Stimulated activated CD8-positive, alpha-beta memory T cell treated with anti-CD3 and anti-CD28 coated beads, Interleukin-12 subunit alpha, Interleukin-12 subunit beta, amount 100 ng/mL, for 24 hours (primary cell): Measurements from ENCODE around the gene FMN2.

Experiments used
- DNase-seq: peaks from one replicate; pipeline ENCODE4 v3.0.0-alpha.2; 2020; ENCODE audit errors: extremely low read depth

The FMN2 gene

GRCh38 chr1:240098534-240098933 lies 6.9 kb downstream of the FMN2 start:
- no peak for DNase-seq

DNA sequence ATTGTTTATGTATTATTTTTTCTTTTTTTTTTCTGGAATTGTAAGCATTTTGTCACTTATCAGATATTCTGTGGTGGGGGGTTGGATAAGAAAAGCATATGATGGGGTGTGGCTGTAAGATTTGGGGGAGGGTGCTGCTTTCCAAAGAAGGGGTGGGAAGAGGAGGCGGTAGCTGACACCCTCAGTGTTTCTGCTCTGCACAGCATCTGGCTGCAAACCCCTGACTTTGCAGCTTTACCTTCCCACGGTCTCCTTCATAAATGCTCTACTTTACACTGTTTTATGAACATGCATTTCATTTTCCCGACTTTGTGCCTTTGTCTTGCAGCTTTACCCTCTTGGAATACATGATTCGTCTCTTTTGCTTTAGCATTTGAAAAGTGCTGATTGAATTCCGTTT lies 7.6 kb downstream of the FMN2 start:
- DNase-seq: no peak

GRCh38 chr1:240099748-240100147 lies 8.1 kb downstream of the FMN2 start:
- no peak for DNase-seq

GRCh38 chr1:240100371-240100934 lies 8.8 kb downstream of the FMN2 start:
- DNase-seq: no peak

- DNase-seq: no peak
Observed at GRCh38 chr1:240101306-240101705, 9.6 kb downstream of the FMN2 start.

GRCh38 chr1:240101737-240102136 lies 10.1 kb downstream of the FMN2 start:
- no peak for DNase-seq

- no peak for DNase-seq
Observed at GRCh38 chr1:240104672-240105071, 13.0 kb downstream of the FMN2 start.

GRCh38 chr1:240107058-240107684 lies 15.5 kb downstream of the FMN2 start:
- DNase-seq: no peak

DNA sequence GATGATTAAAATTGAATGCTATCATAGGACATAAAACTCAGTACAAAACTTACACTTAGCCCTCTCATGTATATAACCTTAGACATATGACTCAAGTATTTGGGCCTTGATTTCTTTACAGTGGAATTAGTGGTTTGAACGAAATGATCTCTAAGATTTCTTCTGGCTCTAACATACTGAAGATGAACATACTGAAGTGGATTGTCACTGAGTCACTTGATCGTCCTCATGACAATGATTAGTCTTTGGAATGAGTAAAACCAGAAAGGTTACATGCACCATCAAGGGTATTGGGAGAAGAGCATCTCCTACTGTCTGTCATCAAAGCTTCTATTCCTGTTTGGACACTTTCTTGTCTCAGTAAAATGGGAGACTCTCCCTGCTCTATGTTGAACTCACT lies 17.4 kb downstream of the FMN2 start:
- no peak for DNase-seq

- no peak for DNase-seq
Observed at GRCh38 chr1:240109920-240110636, 18.4 kb downstream of the FMN2 start.

DNA sequence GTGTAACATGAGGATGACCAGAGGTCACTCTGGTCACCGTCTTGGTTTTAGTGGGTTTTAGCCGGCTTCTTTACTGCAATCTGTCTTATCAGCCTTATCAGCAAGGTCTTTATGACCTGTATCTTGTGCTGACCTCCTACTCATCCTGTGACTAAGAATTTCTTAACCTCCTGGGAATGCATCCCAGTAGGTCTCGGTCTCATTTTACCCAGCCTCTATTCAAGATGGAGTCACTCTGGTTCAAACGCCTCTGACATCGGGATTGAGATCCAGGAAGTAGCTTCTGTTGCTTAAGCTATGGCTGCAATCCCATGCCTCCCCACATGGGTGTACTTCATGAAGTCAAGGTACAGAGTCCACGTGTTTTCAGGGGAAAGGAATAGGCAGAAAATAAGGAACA lies 19.9 kb downstream of the FMN2 start:
- DNase-seq: no peak

GRCh38 chr1:240114222-240114621 lies 22.5 kb downstream of the FMN2 start:
- DNase-seq: no peak

- no peak for DNase-seq
Observed at GRCh38 chr1:240115831-240116230, 24.1 kb downstream of the FMN2 start.

GRCh38 chr1:240116831-240117769 lies 25.4 kb downstream of the FMN2 start:
- DNase-seq: no peak

GRCh38 chr1:240117930-240118329 lies 26.2 kb downstream of the FMN2 start:
- DNase-seq: no peak

GRCh38 chr1:240122639-240123613 lies 31.2 kb downstream of the FMN2 start:
- DNase-seq: no peak

DNA sequence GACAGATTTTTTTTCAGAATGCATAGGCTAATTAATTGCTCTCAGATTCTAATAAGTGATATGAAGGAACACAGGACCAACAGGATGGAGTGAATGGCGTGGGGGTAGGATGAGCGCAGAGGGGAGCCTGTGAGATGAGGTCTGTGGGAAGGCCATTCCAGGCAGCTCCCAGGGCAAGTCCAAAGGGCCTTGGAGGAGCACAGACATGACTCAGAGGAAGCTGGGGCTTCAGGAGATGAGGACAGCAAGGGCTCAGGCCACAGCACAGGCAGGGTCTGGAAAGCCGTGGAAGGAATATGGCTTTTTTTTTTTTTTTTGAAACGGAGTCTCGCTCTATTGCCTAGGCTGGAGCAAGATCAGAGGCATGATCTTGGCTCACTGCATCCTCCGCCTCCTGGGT lies 35.1 kb downstream of the FMN2 start:
- no peak for DNase-seq

DNA sequence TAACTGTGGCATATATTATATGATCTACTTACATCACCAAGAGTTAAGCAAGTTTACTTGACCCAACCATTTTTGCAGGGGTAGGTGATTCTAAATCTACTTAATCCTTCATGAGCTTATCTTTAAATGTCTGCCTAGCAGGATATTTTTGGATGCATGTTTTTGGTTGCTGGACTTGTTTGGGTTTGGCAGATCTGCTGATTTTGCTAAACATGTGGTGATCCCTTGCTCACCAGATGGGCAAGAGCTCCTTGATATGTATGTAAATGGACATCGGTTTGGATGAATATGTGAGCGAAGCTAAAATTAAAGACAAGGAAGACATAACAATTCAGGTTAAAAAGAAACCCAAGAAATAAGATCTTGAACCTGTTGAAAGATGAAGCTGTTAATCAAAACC lies 36.7 kb downstream of the FMN2 start:
- no peak for DNase-seq

GRCh38 chr1:240134113-240134512 lies 42.4 kb downstream of the FMN2 start:
- no peak for DNase-seq

DNA sequence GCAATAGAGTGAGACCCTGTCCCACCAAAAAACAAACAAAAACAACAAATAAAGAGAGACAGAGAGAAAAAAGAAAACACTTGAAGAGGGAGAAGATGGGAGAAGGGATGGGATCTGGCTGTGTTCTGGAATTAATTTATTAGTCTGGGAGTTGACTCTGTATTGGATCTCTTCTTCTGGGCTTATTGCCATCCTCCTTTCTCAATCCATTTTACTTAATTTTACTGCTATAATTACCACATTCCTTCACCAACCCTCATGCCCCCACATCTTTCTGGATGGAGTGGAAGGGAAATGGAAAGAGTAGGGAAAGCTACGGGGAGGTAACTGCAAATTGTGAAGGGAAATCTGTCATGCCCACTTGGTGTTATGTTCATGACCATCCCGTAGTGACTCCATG lies 42.9 kb downstream of the FMN2 start:
- no peak for DNase-seq

GRCh38 chr1:240136402-240136801 lies 44.7 kb downstream of the FMN2 start:
- DNase-seq: no peak
